GM18519 (cell line): ENCODE data around the gene GATD1.

ENCODE experiments used
- ATAC-seq: cut with Tn5 transposase; IDR thresholded peaks from one replicate; pipeline ENCODE4 v1.9.1; 2021; ENCODE audit warnings: mild to moderate bottlenecking, moderate library complexity; ENCODE audit not compliant: unreplicated experiment, low FRiP score

The GATD1 gene

DNA sequence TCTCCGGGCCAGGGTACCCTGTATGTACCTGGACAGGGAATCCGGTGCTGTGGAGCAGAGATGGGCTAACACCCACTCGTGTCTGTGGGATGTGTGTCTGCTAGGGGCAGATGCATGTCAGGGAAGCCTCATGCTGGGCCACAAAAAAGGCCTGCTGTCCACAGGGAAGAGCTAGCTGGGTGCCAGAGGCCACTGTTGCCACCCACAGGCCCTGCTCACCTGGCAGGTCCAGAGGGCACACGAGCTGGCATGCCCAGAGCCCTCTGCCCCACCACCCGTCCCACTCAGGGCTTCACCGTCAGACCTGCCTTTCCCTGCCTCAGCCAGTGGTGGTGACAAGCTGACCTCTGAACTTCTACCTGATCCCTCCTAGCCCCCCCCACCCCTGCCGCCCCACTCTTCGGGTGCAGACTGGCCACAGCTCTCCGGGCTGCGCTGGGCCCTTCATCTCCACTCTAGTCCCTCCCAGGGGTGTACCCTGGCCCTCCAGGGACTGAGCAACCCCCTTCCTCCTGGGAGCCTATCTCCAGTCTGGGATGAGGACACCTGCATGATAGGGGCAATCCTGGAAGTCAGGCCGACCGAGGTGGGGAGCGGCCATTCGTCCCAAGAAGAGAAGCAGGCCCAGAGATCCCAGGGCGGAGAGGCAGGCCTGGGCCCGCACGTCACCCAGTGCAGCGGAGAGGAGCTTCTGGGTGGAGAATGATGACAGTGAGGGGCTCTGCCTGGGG, 19.4 kb upstream of the GATD1 start:
- no peak for ATAC-seq

DNA sequence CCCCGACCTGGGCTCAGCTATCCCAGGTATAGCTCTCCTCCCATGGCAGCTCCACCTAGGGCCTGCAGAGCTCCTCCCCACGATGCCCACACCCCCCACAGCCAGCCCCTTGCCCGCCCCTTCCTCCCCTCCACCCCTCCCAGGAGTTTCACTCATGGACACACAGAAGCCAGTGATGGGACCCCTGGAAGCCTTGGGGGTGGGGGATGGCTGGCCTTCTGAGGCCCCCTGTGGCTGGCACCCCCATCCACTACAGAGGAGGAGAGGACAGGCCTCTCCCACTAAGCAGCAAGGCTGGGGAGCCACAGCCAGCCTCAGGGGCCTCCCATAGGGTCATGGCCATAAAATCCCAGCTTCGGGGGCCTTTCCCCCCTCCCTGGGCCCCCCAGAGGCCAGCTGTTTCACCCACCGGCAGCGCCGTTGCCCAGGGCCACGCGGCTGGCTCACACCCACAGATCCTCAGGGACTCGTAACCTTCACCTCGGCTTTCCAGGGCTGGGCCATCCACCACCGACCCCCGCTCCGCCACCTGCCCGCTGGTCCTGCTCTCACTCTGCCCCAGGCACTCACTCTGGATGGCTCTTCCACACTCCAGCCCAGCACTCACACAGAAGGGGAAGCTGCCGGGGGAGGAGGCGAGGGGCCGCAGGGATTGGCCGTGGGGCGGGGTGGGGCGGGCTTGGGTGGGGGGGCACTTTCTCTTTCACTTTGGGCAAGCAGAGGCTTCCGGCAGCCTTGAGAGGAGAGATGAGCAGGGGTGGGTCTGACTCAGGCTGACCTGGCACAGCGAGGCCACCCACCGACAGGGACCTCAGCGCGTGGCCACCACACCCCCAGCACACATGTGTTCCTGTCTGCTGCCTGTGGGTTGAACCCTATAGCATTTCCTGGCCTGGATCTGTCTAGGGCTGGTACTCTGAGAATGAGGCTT, 18.6 kb upstream of the GATD1 start:
- no peak for ATAC-seq

DNA sequence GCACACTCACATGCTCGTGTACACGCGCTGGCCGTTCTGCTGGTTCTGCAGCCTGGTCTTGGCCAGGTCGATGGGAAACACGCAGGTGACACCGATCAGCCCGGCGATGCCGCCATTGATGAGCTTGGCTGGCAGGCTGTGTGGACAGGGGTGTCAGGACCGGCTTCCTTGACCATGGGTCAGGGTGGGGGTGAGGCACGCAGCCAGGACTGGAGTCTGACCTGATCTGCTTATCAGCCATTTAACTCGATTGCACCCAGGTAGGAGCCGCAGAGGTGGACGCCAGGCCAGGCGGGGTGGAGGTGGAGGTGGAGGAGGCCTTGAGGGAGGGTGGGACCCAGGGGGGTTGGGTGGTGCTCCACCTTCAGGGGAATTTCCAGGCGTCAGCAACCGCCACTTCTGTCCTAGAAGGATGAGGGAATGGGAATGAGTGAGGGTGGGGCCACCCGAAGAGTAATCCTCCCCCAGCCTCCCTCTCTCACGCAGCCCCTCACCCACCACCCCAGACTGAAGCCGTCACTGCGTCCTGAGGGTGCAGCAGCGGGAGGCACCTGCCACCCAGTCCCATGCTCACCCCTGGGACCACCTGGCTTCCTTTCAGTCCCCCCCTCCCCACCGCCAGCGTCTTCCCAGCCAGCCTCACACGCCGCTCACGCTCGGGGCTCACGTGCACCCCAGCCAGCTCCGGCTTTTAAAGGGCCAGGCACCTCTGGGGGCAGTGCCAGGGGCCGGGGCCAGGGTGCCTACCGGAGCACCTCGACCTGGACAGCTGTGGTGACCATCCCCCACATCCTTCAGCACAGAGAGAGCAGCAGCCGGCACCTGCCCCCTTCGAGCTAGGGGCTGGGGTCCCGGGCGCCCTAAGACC, 17.7 kb upstream of the GATD1 start:
- no peak for ATAC-seq

DNA sequence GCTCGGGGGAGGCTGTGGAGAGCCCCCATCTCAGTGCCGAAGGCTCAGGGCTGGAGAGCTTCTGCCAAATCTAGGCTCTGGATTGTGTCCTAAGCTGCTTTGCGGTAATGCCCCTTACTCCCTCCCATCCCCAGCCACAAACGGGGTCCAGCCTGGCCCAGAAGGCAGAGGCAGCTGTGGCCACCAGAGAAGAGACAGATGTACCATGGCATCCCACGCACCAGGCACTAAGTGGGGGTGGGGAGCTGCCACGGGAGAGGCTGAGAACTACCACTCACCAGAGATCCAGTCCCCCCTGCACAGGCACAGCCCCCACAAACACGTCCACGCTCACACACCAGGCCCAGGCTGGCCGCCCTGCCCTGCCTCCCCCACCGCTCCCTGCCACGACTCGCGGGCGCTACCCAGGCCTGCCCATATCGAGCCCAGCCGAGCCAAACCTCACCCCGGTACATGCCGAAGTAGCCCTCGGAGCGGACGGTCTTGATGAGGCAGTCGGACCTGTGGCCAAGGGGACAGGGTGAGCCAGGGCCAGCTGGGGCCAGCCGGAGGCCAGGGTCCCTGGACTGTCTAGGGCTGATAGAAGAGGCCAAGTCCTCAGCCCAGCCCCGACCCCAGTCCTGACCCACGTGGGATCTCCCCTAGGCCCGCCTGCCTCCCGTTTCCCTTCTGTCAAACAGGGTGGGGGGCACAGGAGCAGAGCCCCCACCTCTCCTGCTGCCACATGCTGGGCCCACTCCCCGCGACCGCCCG, 16.9 kb upstream of the GATD1 start:
- ATAC-seq, result no peak

DNA sequence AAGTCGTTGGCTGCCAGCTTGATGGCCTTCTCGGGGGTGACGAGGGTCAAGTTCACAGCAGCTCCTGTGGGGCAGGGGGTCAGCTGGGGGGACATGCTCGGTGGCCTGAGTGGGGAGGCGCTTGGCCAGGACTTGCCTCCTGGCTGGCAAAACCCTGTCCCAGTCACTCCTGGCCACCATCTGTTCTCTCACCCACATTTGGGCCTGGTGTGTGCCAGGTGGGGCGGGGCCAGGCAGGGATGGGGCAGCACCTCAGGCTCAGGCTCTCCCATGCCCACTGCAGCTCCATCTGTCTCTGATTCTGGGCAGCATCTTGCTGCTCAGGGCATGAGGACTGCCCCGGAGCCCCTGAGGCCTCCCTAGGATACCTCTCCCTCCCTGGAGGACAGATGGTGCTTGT, 16.3 kb upstream of the GATD1 start:
- ATAC-seq, result no peak

DNA sequence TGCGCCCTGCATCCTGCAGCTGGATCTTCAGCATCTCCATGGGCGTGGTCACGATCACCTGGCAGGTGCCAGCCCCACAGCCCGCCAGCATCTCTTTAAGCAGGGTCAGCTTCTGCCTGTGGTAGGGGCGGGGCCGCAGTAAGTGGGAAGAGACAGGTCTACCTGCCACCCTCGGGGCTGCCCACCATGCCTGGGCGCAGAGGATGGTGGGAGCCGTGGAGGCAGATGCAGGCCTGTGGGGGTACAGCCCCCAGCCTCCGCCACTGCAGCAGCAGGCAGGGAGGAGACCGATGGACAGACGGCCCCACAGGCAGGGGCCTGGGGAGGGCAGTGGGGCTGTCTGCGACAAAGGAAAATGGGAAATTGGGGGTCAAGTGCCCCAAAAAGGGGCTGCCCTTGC, 15.6 kb upstream of the GATD1 start:
- ATAC-seq, result no peak

DNA sequence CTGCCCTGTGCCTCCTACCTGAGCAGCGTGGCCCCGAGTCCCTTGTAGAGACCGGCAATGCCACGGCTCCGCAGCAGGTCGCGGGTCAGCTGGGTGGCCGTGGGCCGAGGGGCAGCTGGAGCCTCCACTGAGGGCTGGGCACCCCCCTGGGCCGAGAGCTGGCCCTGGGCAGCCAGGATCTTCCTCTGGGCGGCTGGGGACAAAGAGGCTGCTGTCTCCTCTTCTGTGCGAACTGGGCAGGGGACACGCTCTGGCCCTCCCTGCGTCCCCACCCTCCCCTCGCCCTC, 15.2 kb upstream of the GATD1 start:
- no peak for ATAC-seq

DNA sequence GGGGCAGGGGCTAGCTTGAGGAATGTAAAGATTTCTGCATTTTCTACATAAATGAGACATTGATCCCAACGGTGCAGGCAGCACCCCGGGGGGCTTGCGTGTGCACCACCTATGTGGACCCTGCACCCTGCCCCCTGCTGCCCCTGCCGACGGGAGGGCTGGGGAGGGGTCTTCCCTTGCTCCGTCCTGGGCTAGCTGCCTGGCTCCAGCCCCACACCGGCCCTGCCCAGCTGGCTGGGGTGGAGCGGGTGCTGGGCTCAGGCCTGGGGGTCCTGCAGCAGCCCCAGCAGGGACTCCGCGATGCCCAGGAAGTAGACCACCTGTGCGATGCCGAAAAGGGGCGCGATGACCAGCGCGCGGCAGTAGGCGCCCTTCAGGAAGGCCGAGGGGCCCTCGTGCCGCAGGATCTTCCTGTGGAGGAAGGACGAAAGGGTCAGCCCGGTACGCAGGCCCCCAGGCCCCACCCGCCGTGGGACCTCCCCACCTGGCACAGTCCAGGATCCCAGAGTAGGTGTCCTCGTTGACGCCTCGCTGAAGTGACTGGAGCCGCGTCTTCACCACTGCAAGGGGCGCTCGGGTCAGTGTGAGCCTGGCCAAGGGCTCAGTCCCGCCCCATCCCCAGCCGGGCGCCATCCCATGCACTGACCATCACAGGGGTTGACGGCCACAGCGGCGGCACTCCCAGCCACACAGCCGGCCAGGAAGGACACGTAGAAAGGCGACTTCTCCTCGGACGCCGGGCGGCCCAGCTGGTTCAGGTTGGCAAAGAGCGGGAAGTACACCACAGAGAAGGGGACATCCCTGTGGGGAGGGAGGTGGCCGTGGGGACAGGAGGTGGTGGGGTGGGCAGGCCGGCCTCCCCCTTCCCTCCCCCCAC, 14.6 kb upstream of the GATD1 start:
- no peak for ATAC-seq

DNA sequence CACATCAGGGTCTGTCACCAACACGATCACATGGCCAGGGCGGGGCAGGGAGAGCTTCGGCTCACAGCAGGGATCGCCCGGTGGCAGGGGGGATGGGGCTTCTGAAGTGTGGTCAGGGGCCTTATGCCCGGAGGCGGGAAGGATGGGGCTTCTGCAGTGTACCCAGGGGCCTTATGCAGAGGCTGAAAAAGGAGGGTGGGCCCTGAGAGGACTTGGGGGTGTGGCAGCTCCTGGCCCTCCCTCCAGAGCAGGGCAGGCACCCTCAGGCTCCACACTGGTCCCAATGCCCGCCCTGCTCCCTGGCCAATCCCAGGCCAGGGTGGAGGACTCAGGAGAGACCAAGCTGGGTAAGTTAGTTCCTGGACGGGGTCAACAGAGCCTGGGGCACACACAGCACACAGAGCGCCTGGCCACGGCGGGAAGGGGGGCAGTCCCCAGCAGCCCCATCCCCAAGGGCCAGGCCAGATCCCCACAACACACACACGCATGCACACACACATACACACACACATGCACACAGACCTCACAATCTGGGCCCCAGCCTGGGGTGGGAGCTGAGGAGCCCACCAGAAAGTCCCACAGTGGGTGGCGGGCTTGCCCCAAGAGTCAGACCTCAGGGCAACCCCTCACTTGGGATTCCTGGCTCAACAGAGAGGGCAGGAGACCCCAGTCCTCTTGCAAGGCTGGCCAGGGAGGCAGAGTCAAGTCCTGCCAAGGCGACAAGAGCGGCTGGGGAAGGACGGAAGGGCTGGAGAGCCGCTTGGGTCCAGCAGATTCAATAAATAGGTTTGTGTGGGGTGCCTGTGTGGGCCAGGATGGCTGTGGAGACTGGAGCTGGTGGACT, 13.7 kb upstream of the GATD1 start:
- ATAC-seq, result no peak

DNA sequence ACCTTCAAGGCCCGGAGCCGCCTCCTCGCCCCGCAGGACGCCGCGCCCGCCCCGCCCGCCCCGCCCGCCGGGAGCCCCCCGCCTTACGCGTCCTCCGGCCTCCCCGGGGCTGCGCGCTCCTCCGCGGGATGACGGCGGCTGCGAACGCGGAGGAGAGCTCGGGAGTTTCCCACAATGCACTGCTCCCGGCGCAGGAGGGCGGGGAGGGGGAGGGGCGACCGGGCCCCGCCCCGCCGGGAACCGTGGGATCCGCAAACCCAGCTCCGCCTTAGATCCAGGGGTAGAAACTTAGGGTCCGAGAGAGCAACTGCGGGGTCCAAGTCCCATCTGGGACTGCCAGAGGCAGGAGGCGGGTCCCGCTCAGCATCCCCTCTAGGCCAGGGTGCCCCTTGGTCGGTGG, 12.7 kb upstream of the GATD1 start, which contains the start of gene CEND1:
Gene CEND1 (minus strand): TSS at position 148 of the 400 bp plus-strand sequence. CDS start 1,514 bp downstream, outside the sequence.
- ATAC-seq, result no peak

DNA sequence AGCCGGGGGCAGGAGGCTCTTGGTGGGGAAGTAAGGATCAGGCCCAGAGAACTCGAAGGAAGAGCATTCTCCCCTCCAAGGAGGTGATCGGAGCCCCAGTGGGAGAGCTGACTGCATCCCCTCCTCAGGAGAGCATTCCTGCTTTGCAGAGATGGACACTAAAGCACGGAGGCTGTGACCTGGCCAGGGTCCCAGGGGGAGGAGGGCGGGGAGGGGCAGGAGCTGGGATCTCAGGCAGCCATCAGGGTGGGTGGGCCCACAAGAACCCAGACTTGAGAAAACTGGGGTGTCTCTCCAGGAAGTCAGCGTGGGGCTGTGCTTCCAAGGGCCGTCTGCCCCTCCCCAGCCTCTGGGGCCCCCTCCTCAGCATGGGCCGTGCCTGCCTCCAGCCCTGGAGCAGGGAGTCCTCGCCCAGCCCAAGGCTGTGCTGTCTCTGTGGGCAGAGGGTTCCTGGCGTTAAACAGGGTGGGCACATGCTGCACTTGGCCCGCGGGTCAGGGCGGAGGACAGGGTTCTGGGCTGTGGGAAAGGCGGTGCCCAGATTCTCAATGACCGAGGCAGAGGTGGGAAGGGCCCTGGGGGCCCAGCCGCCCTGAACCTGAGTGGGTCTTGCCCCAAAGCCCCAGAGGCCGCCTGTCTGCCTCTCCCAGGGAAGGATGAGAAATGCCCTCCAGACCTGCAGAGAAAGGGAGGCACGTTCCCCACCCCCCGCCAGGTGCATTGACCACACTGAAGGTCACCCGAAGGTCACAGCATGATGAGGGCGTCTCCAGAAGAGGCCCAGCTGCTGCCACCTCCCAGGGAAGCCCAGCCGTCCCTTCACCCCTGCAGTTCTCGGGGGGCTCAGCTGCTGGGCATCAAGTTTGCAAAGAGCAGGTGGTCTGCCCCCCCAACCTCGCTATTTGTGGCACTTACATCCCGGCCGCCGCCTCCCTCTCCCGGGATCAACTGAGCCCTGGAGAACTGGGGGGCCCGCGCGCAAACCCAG, 12.0 kb upstream of the GATD1 start:
- no peak for ATAC-seq

DNA sequence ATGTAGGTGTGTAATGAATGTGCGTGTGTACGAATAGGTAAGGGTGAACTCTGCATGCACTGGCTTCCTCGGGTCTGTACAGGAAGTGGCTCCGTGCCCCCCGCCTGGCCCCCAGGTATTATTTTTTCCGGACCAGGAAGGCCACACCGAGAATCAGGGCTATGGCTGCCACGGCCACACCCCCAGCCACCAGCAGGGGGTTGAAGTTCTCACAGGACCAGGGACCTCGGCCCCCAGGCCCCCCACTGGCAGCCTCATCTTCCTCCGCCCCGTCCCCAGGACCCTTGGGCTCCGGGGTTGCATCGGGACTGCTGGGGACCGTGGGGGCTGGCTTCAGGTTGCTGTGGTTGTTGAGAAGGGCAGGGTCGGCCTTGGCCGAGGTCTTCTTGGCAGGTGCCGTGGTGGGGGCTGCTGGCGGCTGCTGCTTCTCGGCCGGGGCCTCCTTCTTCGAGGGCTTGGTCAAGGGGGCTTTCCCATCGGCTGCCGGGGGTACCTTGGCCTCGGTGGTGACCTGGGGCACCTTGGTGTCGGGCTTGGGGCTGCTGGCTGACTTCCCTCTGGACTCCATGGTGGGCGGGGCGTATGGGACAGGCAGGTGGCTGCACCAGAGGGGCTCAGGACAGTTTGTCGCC, 10.8 kb upstream of the GATD1 start:
- no peak for ATAC-seq

DNA sequence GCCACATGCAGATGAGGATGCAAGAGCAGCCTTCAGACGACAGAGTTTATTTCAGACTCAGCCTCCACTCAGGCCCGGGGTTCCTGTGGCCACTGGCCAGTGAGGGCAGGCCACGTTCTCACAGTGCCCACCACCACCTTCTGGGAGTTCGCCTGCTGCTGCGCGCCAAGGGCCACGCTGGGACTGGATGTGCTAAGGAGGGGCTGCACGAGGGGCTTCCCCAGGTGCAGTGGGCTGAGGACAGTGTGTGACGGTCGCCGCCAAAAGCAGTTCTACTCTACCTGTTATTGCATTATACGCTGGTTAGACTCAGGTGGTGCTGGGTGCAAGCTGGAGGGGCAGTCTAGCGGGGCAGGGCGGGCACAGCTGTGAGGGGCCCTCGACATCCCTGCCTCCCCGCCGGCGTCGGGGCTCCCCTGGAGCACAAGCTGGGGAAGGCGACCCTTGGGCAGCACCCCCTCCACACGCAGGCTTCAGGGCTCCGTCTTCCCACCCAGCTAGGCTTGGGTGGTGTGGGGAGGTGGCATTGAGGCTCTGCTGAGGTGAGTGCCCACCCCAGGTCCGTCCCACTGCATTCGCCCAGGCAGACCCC, 9.9 kb upstream of the GATD1 start:
- no peak for ATAC-seq

DNA sequence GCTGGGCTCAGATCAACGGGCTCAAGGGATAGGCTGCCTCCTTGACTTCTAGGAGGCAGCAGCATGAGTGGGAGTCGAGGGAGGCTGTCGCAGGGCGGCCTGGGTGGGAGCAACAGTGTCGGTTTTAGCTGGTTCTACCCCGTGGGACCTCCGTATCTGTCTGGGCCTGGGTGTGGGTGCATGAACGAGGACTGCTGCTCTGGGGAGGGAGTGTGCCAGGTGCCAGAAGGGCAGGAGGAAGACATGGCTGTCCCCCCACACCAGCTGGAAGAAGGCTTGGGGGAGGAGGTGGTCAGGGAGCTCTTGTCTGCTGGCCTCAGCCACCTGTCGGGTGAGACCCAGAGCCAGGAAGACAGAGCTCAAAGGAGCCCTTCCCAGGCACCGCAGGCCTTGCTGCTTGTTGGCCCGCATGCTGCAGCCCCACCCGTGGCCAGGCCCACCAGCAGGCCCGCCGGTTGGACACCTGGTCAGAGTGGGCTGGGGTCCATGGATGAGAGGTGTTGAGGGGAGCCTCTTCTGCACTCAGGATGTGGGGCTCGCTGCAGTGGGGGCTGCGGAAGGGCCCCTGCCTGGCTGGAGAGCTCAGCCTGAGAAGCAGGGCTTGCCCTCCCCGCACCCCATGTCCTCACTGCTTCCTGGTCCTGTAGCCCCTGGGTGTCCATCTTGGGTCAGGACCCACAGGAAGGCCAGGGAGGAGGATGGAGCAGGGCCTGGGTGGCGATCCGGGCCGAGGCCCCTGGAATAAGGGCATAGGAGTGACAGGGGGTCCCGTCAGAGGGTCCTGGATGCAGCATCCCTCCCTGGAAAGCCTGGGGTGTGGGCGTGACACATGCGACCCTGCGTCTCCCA, 9.2 kb upstream of the GATD1 start:
- no peak for ATAC-seq

DNA sequence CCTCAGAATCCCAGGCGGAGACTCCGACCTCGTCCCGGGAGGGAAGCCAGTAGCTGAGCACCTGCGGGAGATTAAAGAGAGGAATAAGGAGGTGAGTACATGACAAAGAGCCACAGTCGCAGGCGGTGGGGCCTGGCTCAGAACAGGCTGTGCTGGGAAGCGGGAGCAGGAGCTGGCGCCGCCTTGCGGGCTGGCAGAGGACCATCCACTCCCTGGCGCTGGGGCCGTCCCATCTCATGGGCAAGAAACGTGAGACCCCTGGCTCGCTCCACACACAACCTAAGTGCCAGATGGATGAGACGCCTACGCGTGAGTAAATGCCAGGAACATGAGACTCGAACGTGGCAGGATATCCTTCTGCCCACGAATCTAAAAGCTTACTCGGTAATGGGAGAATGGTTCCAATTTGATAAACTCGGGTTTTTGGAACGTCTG, 6.3 kb upstream of the GATD1 start:
- no peak for ATAC-seq
